GM23338 (cell line): Measurements from ENCODE around the gene PCSK6. TPM values are rescaled to one million over a fixed set of nuclear protein-coding genes. Genes with fewer than 3 reads are reported as not detected.
"Not testable (repeated sequence)": the region's sequence is repeated elsewhere in the genome, so short reads cannot be mapped to it uniquely, and the experiment has no call there.

ENCODE experiments used
- ATAC-seq: fragments of 200-7000 bp; cut with Tn5 transposase; 3 replicates; pipeline ENCODE4 v1.9.1; 2020
- DNase-seq: peaks from one replicate; pipeline ENCODE4 v3.0.0-alpha.2; 2015; ENCODE audit warnings: low spot score
- H2AFZ ChIP-seq: fragments of 200-600 bp; sonication (generic); 2 replicates; pipeline ENCODE4 v1.8.0; 2016; ENCODE audit warnings: antibody characterized with exemption, mild to moderate bottlenecking, moderate library complexity
- H3F3A ChIP-seq: fragments of 200-600 bp; sonication (generic); replicated peaks from 2 replicates; pipeline ENCODE4 v1.8.0; 2017; ENCODE audit warnings: antibody characterized with exemption, mixed run types, low read depth
- H3K27ac ChIP-seq: fragments of 200-600 bp; sonication (generic); 2 replicates; pipeline ENCODE4 v1.6.1; 2016; ENCODE audit warnings: low read depth
- H3K27me3 ChIP-seq: fragments of 200-600 bp; sonication (generic); 2 replicates; pipeline ENCODE4 v1.8.0; 2016; ENCODE audit warnings: mild to moderate bottlenecking, mixed run types, moderate library complexity; ENCODE audit not compliant: insufficient read depth
- H3K36me3 ChIP-seq: fragments of 200-600 bp; sonication (generic); 2 replicates; pipeline ENCODE4 v1.8.0; 2016; ENCODE audit warnings: mild to moderate bottlenecking; ENCODE audit not compliant: insufficient read depth
- H3K4me1 ChIP-seq: fragments of 200-600 bp; sonication (generic); 2 replicates; pipeline ENCODE4 v1.8.0; 2016; ENCODE audit warnings: mild to moderate bottlenecking, moderate library complexity; ENCODE audit not compliant: insufficient read depth
- H3K4me2 ChIP-seq: fragments of 200-600 bp; sonication (generic); 2 replicates; pipeline ENCODE4 v1.7.1; 2017; ENCODE audit warnings: mixed run types
- H3K4me3 ChIP-seq: fragments of 200-600 bp; sonication (generic); 2 replicates; pipeline ENCODE4 v1.6.1; 2016; ENCODE audit warnings: mixed run types
- H3K79me2 ChIP-seq: fragments of 200-600 bp; sonication (generic); replicated peaks from 2 replicates; pipeline ENCODE4 v1.8.0; 2017; ENCODE audit warnings: mild to moderate bottlenecking; ENCODE audit not compliant: insufficient read depth
- H3K9me2 ChIP-seq: fragments of 200-600 bp; sonication (generic); 2 replicates; pipeline ENCODE4 v1.8.0; 2017; ENCODE audit not compliant: insufficient read depth
- H4K20me1 ChIP-seq: fragments of 200-600 bp; sonication (generic); replicated peaks from 2 replicates; pipeline ENCODE4 v1.8.0; 2017; ENCODE audit warnings: mild to moderate bottlenecking; ENCODE audit not compliant: insufficient read depth
- H3K27ac Mint-ChIP-seq: 2 replicates; pipeline ENCODE4 v1.8.0; 2020; ENCODE audit warnings: inconsistent platforms, mild to moderate bottlenecking, moderate library complexity, mixed read lengths
- H3K27me3 Mint-ChIP-seq: 3 replicates; pipeline ENCODE4 v1.8.0; 2022; ENCODE audit warnings: low read depth, mild to moderate bottlenecking, moderate library complexity, mixed read lengths, inconsistent platforms; ENCODE audit not compliant: insufficient read depth, poor library complexity
- H3K36me3 Mint-ChIP-seq: 3 replicates; pipeline ENCODE4 v1.8.0; 2021; ENCODE audit warnings: low read depth, mild to moderate bottlenecking, inconsistent platforms, moderate library complexity, mixed read lengths
- H3K4me1 Mint-ChIP-seq: 3 replicates; pipeline ENCODE4 v1.8.0; 2020; ENCODE audit warnings: mild to moderate bottlenecking, inconsistent platforms, mixed read lengths
- H3K4me3 Mint-ChIP-seq: 3 replicates; pipeline ENCODE4 v1.8.0; 2021; ENCODE audit warnings: moderate library complexity, mild to moderate bottlenecking, inconsistent platforms, mixed read lengths
- H3K9me3 Mint-ChIP-seq: 3 replicates; pipeline ENCODE4 v1.8.0; 2020; ENCODE audit warnings: moderate library complexity, mild to moderate bottlenecking, inconsistent platforms, mixed read lengths
- CREB1 ChIP-seq: fragments of 250-450 bp; sonication (Bioruptor Pico); IDR thresholded peaks from 2 replicates; pipeline ENCODE4 v1.5.0; 2020; ENCODE audit warnings: low read depth, mild to moderate bottlenecking, moderate library complexity
- EZH2 ChIP-seq: fragments of 200-600 bp; sonication (generic); IDR thresholded peaks from one replicate; pipeline ENCODE4 v1.8.0; 2017; ENCODE audit warnings: antibody characterized with exemption, mild to moderate bottlenecking, low read depth; ENCODE audit not compliant: unreplicated experiment
- EZH2phosphoT487 ChIP-seq: fragments of 200-600 bp; sonication (generic); IDR thresholded peaks from one replicate; pipeline ENCODE4 v1.8.1; 2018; ENCODE audit warnings: antibody characterized with exemption; ENCODE audit not compliant: unreplicated experiment
- NANOG ChIP-seq: IDR thresholded peaks from 2 replicates; pipeline ENCODE4 v1.6.1; 2016; ENCODE audit warnings: antibody characterized with exemption, borderline replicate concordance
- POLR2AphosphoS5 ChIP-seq: IDR thresholded peaks from 2 replicates; pipeline ENCODE4 v1.6.1; 2016; ENCODE audit warnings: antibody characterized with exemption, low read depth
- ZNF114 ChIP-seq: fragments of 250-450 bp; sonication (Bioruptor Pico); IDR thresholded peaks from 2 replicates; pipeline ENCODE4 v1.5.0; 2020; ENCODE audit warnings: mild to moderate bottlenecking, moderate library complexity
- ZNF331 ChIP-seq: fragments of 250-450 bp; sonication (Bioruptor Pico); IDR thresholded peaks from 2 replicates; pipeline ENCODE4 v1.5.0; 2020; ENCODE audit warnings: low read depth, mild to moderate bottlenecking, moderate library complexity
- polyA plus RNA-seq: library from polyadenylated mRNA; unstranded; fragments of >200 nt; fragmentation: Nextera tagmentation; extraction: Ambion mirVana; gene quantifications from 2 replicates; pipeline ENCODE4 v1.2.1, GENCODE V29; 2016
- total RNA-seq: library from RNA; depleted of rRNA; stranded (reverse); fragments of >200 nt; shearing (Covaris generic); gene quantifications from 2 replicates; pipeline ENCODE4 v1.2.3, GENCODE V29; 2014
- TF ChIP-seq, protein P1 (sequence below): fragments of 250-450 bp; sonication (Bioruptor Pico); IDR thresholded peaks from 2 replicates; pipeline ENCODE4 v1.5.0; 2020; ENCODE audit warnings: mild to moderate bottlenecking, moderate library complexity
- TF ChIP-seq, protein P2 (sequence below), 2 experiments: fragments of 200-600 bp in 1 of 2; sonication (generic) in 1 of 2; conservative IDR thresholded peaks; 2 replicates each; pipeline versions ENCODE4 v1.5.1 to v1.6.1; 2016 to 2017; ENCODE audit warnings: antibody characterized with exemption in 2 of 2, low read depth in 2 of 2, mild to moderate bottlenecking in 2 of 2, moderate library complexity in 1 of 2

The PCSK6 gene
- total and polyA plus RNA-seq, 2 experiments from 2014 or later, result 1.7 to 6.7 TPM

DNA sequence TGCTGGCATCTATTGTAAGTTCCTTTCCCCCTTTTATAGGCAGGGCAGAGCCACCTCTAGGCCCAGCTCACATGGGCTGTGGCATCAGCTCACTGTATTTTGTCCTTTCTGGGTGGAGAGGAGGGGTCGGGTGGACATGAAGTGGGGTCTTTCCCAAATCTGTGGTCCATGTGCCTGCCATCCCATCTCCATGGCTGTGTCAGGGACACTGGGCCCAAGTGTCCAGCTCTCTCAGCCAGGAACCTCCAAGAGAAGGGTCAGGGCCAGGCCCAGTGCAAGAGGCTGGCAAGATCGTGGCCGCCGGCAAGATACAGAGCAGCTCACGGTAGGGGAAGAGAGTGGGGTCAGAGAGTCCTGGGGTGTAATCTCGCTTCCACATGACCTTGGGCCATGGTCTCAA lies 85.3 kb downstream of the PCSK6 start (continued):
- TF ChIP-seq, protein P1, sequence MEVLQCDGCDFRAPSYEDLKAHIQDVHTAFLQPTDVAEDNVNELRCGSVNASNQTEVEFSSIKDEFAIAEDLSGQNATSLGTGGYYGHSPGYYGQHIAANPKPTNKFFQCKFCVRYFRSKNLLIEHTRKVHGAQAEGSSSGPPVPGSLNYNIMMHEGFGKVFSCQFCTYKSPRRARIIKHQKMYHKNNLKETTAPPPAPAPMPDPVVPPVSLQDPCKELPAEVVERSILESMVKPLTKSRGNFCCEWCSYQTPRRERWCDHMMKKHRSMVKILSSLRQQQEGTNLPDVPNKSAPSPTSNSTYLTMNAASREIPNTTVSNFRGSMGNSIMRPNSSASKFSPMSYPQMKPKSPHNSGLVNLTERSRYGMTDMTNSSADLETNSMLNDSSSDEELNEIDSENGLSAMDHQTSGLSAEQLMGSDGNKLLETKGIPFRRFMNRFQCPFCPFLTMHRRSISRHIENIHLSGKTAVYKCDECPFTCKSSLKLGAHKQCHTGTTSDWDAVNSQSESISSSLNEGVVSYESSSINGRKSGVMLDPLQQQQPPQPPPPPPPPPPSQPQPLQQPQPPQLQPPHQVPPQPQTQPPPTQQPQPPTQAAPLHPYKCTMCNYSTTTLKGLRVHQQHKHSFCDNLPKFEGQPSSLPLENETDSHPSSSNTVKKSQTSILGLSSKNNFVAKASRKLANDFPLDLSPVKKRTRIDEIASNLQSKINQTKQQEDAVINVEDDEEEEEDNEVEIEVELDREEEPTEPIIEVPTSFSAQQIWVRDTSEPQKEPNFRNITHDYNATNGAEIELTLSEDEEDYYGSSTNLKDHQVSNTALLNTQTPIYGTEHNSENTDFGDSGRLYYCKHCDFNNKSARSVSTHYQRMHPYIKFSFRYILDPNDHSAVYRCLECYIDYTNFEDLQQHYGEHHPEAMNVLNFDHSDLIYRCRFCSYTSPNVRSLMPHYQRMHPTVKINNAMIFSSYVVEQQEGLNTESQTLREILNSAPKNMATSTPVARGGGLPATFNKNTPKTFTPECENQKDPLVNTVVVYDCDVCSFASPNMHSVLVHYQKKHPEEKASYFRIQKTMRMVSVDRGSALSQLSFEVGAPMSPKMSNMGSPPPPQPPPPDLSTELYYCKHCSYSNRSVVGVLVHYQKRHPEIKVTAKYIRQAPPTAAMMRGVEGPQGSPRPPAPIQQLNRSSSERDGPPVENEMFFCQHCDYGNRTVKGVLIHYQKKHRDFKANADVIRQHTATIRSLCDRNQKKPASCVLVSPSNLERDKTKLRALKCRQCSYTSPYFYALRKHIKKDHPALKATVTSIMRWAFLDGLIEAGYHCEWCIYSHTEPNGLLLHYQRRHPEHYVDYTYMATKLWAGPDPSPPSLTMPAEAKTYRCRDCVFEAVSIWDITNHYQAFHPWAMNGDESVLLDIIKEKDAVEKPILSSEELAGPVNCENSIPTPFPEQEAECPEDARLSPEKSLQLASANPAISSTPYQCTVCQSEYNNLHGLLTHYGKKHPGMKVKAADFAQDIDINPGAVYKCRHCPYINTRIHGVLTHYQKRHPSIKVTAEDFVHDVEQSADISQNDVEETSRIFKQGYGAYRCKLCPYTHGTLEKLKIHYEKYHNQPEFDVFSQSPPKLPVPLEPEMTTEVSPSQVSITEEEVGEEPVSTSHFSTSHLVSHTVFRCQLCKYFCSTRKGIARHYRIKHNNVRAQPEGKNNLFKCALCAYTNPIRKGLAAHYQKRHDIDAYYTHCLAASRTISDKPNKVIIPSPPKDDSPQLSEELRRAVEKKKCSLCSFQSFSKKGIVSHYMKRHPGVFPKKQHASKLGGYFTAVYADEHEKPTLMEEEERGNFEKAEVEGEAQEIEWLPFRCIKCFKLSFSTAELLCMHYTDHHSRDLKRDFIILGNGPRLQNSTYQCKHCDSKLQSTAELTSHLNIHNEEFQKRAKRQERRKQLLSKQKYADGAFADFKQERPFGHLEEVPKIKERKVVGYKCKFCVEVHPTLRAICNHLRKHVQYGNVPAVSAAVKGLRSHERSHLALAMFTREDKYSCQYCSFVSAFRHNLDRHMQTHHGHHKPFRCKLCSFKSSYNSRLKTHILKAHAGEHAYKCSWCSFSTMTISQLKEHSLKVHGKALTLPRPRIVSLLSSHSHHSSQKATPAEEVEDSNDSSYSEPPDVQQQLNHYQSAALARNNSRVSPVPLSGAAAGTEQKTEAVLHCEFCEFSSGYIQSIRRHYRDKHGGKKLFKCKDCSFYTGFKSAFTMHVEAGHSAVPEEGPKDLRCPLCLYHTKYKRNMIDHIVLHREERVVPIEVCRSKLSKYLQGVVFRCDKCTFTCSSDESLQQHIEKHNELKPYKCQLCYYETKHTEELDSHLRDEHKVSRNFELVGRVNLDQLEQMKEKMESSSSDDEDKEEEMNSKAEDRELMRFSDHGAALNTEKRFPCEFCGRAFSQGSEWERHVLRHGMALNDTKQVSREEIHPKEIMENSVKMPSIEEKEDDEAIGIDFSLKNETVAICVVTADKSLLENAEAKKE (CRISPR knock-in tag), result no peak
- TF ChIP-seq EZH2 (no peak), NANOG (no peak), ZNF331 (no peak), POLR2AphosphoS5 (no peak), CREB1 (CRISPR knock-in tag) (no peak), EZH2phosphoT487 (no peak), ZNF114 (CRISPR knock-in tag) (no peak)
- TF ChIP-seq, protein P2, sequence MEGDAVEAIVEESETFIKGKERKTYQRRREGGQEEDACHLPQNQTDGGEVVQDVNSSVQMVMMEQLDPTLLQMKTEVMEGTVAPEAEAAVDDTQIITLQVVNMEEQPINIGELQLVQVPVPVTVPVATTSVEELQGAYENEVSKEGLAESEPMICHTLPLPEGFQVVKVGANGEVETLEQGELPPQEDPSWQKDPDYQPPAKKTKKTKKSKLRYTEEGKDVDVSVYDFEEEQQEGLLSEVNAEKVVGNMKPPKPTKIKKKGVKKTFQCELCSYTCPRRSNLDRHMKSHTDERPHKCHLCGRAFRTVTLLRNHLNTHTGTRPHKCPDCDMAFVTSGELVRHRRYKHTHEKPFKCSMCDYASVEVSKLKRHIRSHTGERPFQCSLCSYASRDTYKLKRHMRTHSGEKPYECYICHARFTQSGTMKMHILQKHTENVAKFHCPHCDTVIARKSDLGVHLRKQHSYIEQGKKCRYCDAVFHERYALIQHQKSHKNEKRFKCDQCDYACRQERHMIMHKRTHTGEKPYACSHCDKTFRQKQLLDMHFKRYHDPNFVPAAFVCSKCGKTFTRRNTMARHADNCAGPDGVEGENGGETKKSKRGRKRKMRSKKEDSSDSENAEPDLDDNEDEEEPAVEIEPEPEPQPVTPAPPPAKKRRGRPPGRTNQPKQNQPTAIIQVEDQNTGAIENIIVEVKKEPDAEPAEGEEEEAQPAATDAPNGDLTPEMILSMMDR (conservative IDR thresholded peaks at IDR 0.05; ENCODE audit: low read depth in 2 of 2), result no peak

DNA sequence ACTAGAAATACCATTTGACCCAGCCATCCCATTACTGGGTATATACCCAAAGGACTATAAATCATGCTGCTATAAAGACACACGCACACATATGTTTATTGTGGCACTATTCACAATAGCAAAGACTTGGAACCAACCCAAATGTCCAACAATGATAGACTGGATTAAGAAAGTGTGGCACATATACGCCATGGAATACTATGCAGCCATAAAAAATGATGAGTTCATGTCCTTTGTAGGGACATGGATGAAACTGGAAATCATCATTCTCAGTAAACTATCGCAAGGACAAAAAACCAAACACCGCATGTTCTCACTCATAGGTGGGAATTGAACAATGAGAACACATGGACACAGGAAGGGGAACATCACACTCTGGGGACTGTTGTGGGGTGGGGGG lies 86.6 kb downstream of the PCSK6 start:
- not testable (repeated sequence) for H3K27ac Mint-ChIP-seq, H3K4me3 Mint-ChIP-seq, H3K4me3 ChIP-seq, H2AFZ ChIP-seq, H3F3A ChIP-seq, ATAC-seq, H3K36me3 ChIP-seq, H3K4me1 ChIP-seq, H3K9me2 ChIP-seq, DNase-seq, H4K20me1 ChIP-seq, H3K79me2 ChIP-seq, H3K36me3 Mint-ChIP-seq, H3K9me3 Mint-ChIP-seq, H3K4me2 ChIP-seq, H3K27ac ChIP-seq, H3K27me3 ChIP-seq, H3K27me3 Mint-ChIP-seq
- H3K4me1 Mint-ChIP-seq, result peaks cover 10% of the 10 kb centered on the region
